Gastrocnemius medialis (tissue), 4 donors: ENCODE results near the gene NISCH. TPM values are rescaled to one million over a fixed set of nuclear protein-coding genes. Genes with fewer than 3 reads are reported as not detected.

Experiments
- ATAC-seq, 2 donors: fragments of 150-250 bp; one replicate each; pipeline ENCODE4 v1.9.1; 2016
- DNase-seq, 2 donors: peaks; one replicate each; pipeline ENCODE4 v3.0.0-alpha.2; 2019
- H3K27ac ChIP-seq, 4 donors: fragments of 200-600 bp; sonication (generic); 1 replicate in 1 of 4; 2 replicates in 3 of 4; pipeline ENCODE4 v1.5.1; 2016 to 2018; ENCODE audit warnings: mild to moderate bottlenecking in 2 of 4, moderate library complexity in 1 of 4
- H3K27me3 ChIP-seq, 3 donors: fragments of 200-600 bp; sonication (generic) in 2 of 3; 1 replicate in 1 of 3; 2 replicates in 2 of 3; pipeline versions ENCODE4 v1.5.1 to v1.6.0; 2016 to 2019; ENCODE audit warnings: mild to moderate bottlenecking in 1 of 3, moderate library complexity in 1 of 3
- H3K36me3 ChIP-seq, 2 donors: fragments of 200-600 bp; sonication (generic) in 1 of 2; one replicate each; pipeline ENCODE4 v1.5.1; 2017 to 2018
- H3K4me1 ChIP-seq, 2 donors: fragments of 200-600 bp; sonication (generic) in 1 of 2; one replicate each; pipeline ENCODE4 v1.5.1; 2016 to 2017; ENCODE audit warnings: mild to moderate bottlenecking in 2 of 2
- H3K4me3 ChIP-seq, 4 donors: fragments of 200-600 bp; sonication (generic) in 3 of 4; 1 replicate in 1 of 4; 2 replicates in 3 of 4; pipeline ENCODE4 v1.5.1; 2016 to 2019; ENCODE audit warnings: mild to moderate bottlenecking in 2 of 4
- H3K9me3 ChIP-seq, 3 donors: fragments of 200-600 bp; sonication (generic) in 2 of 3; 1 replicate in 1 of 3; 2 replicates in 2 of 3; pipeline ENCODE4 v1.5.1; 2016 to 2019
- POLR2A ChIP-seq, 2 donors: fragments of 450-650 bp; IDR thresholded peaks; one replicate each; pipeline ENCODE4 v1.6.1; 2017; ENCODE audit warnings: antibody characterized with exemption in 2 of 2, mild to moderate bottlenecking in 2 of 2, moderate library complexity in 2 of 2
- in situ Hi-C, 4 donors: fragments of 200-750 bp; cut with MboI; loops; one replicate each; pipeline versions ENCODE4 v1.15.0 to v1.8.0; 2017; ENCODE audit warnings: low sequenced_read_pairs in 4 of 4
- intact Hi-C: fragments of 100-400 bp; cut with DNase I; formaldehyde crosslinking; loops from one replicate; pipeline ENCODE4 v1.15.1; 2023; ENCODE audit warnings: low total_unique reads
- total RNA-seq, 4 donors: library from RNA; depleted of rRNA; stranded (reverse); fragments of >200 nt; gene quantifications; one replicate each; pipeline versions ENCODE4 v1.1.0 to v1.2.3, GENCODE V29; 2016
- TF ChIP-seq, protein P1 (sequence below), 5 experiments: fragments of 450-650 bp in 3 of 5; fragments of 200-600 bp in 2 of 5; sonication (generic) in 2 of 5; IDR thresholded peaks in 4 of 5; conservative IDR thresholded peaks in 1 of 5; 1 replicate in 4 of 5; 2 replicates in 1 of 5; pipeline ENCODE4 v1.5.1; 2016 to 2019; ENCODE audit warnings: antibody characterized with exemption in 5 of 5, mild to moderate bottlenecking in 3 of 5, moderate library complexity in 3 of 5

The NISCH gene
- total RNA-seq, 4 donors from 2014 or later = 19.2 to 38.3 (median 25.0) TPM

DNA sequence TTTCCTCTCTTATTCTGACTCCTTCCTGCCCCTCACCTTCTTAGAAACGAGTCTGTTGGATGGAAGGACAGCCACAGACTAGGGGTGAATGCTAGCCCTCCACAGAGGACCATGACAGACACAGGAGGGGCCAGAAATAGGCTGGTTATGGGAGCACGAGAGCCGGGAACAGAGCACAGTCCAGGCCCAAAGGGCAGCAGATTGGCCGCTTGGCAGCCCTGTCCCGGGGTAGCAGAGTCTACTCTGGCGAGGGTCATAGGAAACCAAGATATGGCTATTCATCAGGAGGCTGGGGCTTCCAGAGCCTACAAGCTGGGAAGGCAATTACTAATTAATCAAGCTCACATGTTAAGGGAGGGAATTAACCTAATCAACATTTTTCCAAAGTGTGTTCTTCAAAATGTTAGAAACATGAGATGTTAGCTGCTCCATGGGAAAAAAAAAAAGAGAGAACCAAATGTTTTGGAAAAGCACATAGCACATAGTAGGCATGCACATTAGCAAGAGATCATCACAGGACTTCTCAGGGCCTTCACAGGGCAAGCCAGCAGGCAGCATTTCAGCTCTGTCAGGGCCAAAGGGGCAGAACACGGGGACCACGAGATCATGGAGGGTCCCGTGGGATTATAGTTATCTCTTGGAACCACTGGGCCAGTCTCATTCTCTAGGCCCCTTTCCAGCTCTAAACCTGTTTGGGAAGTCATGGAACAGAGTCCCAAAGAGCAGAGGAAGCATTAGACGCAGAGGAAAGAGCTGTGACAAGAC is 23.8 kb upstream of the NISCH start:
- intact Hi-C loops = no loop called here
- TF ChIP-seq POLR2A (IDR thresholded peaks at IDR 0.05) = no peak
- TF ChIP-seq, protein P1, sequence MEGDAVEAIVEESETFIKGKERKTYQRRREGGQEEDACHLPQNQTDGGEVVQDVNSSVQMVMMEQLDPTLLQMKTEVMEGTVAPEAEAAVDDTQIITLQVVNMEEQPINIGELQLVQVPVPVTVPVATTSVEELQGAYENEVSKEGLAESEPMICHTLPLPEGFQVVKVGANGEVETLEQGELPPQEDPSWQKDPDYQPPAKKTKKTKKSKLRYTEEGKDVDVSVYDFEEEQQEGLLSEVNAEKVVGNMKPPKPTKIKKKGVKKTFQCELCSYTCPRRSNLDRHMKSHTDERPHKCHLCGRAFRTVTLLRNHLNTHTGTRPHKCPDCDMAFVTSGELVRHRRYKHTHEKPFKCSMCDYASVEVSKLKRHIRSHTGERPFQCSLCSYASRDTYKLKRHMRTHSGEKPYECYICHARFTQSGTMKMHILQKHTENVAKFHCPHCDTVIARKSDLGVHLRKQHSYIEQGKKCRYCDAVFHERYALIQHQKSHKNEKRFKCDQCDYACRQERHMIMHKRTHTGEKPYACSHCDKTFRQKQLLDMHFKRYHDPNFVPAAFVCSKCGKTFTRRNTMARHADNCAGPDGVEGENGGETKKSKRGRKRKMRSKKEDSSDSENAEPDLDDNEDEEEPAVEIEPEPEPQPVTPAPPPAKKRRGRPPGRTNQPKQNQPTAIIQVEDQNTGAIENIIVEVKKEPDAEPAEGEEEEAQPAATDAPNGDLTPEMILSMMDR (IDR thresholded peaks at IDR 0.05 in 4 of 5, conservative IDR thresholded peaks at IDR 0.05 in 1 of 5) = no peak
- H3K27me3 ChIP-seq = no peaks in the 10 kb centered on the region
- peak overlapping the region; percentile 36 to 69 (median 54) for H3K27ac ChIP-seq
- in situ Hi-C loops = no loop called here
- DNase-seq (no peak), ATAC-seq (no peak)
- H3K36me3 ChIP-seq = no peaks in the 10 kb centered on the region
- H3K9me3 ChIP-seq = no peaks in the 10 kb centered on the region
- no peak overlapping the region for H3K4me3 ChIP-seq
- peaks cover 11 to 17% of the 10 kb centered on the region in 2 donors for H3K4me1 ChIP-seq

DNA sequence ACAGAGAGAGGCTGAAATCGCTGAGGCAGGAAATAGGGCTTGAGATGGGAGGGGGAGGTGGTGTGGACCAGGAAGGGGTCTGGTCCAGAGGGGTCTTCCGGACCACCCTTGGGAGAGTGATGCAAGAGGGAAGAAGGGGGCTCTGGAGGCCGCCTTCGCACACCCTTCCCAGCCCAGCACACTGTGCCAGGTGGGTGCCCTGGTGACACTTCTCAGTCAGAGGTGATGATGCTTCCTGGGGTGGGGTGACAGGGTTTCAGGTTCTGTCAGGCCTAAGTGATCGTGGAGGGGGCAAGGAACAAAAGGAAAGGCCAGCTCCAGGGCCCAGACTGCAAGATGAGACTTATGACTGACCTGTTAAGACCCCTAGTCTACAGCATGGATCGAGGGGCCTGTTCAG is 23.2 kb upstream of the NISCH start:
- Histone ChIP-seq H3K9me3 (no peaks in the 10 kb centered on the region), H3K4me3 (no peak overlapping the region), H3K4me1 (peaks cover 11 to 17% of the 10 kb centered on the region in 2 donors), H3K36me3 (no peaks in the 10 kb centered on the region), H3K27ac (peak overlapping the region; percentile 36 to 69 (median 54)), H3K27me3 (no peaks in the 10 kb centered on the region)
- TF ChIP-seq, protein P1 (IDR thresholded peaks at IDR 0.05 in 4 of 5, conservative IDR thresholded peaks at IDR 0.05 in 1 of 5) = no peak
- no peak for TF ChIP-seq POLR2A (IDR thresholded peaks at IDR 0.05)
- in situ Hi-C loops = no loop called here
- DNase-seq = no peak
- intact Hi-C loops = no loop called here
- ATAC-seq = no peak

DNA sequence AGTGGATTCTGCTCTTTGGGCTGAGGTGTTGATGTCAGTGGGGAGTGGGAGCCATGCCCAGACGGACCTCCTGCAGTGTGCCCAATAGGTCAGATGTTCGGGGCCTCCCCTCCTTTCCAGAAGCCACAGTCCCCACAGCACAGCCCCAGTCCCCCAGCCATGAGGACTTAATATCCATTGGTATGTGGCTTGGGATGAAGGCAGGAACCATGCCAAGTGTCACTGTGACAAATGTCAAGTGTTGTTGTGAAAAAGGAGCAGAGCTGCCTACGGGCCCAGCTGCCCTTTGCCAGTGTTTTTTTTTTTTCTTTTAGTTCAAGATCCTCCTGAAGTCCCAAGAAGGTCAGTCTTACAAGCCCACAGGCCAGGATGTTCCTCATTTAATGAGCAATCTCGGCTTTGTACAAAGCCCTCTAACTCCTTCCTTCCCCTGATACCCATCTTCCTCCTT is 22.7 kb upstream of the NISCH start:
- H3K36me3 ChIP-seq = no peaks in the 10 kb centered on the region
- no peaks in the 10 kb centered on the region for H3K27me3 ChIP-seq
- no peak overlapping the region for H3K4me3 ChIP-seq
- peak overlapping the region; percentile 36 to 69 (median 54) for H3K27ac ChIP-seq
- H3K9me3 ChIP-seq = no peaks in the 10 kb centered on the region
- DNase-seq (no peak), ATAC-seq (no peak)
- peaks cover 11 to 17% of the 10 kb centered on the region in 2 donors for H3K4me1 ChIP-seq
- in situ Hi-C loops = no loop called here
- intact Hi-C loops = no loop called here
- TF ChIP-seq, protein P1 (IDR thresholded peaks at IDR 0.05 in 4 of 5, conservative IDR thresholded peaks at IDR 0.05 in 1 of 5) = no peak
- TF ChIP-seq POLR2A (IDR thresholded peaks at IDR 0.05) = no peak

DNA sequence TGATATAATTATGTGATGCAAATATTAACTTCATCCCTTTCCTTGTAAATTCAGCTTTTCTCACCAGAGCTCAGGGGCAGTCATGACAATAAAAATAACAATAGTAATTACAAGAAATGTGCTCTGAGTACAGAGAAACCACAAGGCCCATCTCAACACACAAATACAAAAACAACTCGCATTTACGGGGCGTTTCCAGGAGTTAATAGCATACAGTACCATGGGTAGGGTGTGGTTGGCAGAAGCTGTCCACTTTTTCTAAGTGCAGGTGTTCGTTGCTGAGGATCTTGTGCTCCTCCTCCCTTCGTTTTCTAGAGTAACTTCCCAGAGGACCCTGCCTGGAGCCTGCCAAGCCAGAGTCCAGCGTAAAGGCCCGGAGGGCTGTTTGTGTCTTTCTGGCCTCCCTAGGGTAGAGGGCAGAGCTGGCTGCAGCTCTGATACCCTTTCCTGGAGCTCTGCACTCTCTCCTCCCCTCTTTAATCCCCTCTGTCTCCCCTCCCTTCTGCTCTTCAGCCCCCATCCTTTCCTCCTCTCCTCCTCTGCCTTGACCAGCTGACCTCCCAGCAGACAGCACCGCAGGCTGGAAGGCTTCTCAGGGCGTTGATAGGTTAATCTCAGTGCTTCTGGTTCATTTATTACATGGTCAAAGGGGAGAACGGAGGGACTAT is 21.9 kb upstream of the NISCH start:
- Histone ChIP-seq H3K4me1 (peaks cover 11 to 17% of the 10 kb centered on the region in 2 donors), H3K27ac (peak overlapping the region; percentile 36 to 69 (median 54)), H3K9me3 (no peaks in the 10 kb centered on the region), H3K4me3 (no peak overlapping the region), H3K27me3 (no peaks in the 10 kb centered on the region), H3K36me3 (no peaks in the 10 kb centered on the region)
- peak in 1 of 2 donors; percentile 7 for DNase-seq
- TF ChIP-seq, protein P1 (IDR thresholded peaks at IDR 0.05 in 4 of 5, conservative IDR thresholded peaks at IDR 0.05 in 1 of 5) = no peak
- TF ChIP-seq POLR2A (IDR thresholded peaks at IDR 0.05) = no peak
- in situ Hi-C loops = no loop called here
- intact Hi-C loops = no loop called here
- ATAC-seq = no peak
